ENCODE data around the gene APOA1. TPM values are rescaled to one million over a fixed set of nuclear protein-coding genes. Genes with fewer than 3 reads are reported as not detected.

Gene APOA1
- total and polyA plus RNA-seq, 10 of the 15 experiments (the other 5 are each of a cell fraction or from before 2014, with no cell fraction given) = 0.10 to 2.4 (median 0.24) TPM; not detected in 3

DNA sequence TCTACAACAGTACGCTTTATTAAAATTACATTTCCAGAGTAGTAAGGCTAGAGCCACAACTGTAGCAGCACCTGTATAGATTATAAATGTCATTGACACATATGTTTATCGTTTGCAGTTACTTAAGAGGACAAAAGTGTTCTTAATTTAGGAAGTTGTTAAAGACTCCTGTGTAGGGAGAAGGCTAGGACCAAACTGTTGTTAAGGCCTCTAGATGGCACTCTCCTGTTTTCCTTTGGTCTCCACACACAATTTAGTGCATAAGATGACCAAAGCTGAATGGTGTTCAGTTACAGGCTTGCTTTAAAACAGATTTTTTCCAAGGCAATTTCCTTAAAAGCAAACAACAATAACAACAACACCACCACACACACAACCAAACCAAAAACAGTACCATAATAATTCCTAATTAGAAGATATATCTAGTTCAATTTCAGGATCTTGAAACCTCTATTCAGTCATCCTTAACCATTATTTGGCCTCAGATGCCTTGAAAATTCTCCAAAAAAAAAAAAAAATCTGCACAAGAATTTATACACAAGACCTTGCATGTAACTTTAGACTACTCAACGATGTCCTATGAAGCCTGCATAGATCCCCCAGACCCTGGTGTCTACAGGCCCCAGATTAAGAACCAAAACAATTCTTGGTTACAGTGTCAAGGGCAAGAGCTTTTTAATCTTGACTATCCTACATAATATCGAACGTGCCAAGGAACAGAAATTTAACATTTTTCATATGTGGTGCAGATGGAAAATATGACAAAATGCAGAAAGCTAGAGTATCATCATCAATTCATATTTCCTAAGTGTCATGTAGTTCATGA is 42.6 kb upstream of the APOA1 start (continued):
- no peak for TF ChIP-seq NR2C2 (IDR thresholded peaks at IDR 0.05; ENCODE audit: borderline replicate concordance, control insufficient read depth, insufficient read length, low read depth)
- no peak for TF ChIP-seq CHD4 (IDR thresholded peaks at IDR 0.05)
- TF ChIP-seq NFIC (IDR thresholded peaks at IDR 0.05; ENCODE audit: low read depth, low read length) = no peak
- no peak for TF ChIP-seq KLF5 (IDR thresholded peaks at IDR 0.05; ENCODE audit: partially characterized antibody)
- TF ChIP-seq, protein P1, sequence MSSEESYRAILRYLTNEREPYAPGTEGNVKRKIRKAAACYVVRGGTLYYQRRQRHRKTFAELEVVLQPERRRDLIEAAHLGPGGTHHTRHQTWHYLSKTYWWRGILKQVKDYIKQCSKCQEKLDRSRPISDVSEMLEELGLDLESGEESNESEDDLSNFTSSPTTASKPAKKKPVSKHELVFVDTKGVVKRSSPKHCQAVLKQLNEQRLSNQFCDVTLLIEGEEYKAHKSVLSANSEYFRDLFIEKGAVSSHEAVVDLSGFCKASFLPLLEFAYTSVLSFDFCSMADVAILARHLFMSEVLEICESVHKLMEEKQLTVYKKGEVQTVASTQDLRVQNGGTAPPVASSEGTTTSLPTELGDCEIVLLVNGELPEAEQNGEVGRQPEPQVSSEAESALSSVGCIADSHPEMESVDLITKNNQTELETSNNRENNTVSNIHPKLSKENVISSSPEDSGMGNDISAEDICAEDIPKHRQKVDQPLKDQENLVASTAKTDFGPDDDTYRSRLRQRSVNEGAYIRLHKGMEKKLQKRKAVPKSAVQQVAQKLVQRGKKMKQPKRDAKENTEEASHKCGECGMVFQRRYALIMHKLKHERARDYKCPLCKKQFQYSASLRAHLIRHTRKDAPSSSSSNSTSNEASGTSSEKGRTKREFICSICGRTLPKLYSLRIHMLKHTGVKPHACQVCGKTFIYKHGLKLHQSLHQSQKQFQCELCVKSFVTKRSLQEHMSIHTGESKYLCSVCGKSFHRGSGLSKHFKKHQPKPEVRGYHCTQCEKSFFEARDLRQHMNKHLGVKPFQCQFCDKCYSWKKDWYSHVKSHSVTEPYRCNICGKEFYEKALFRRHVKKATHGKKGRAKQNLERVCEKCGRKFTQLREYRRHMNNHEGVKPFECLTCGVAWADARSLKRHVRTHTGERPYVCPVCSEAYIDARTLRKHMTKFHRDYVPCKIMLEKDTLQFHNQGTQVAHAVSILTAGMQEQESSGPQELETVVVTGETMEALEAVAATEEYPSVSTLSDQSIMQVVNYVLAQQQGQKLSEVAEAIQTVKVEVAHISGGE (CRISPR knock-in tag; IDR thresholded peaks at IDR 0.05) = no peak
- TF ChIP-seq ATF2 (IDR thresholded peaks at IDR 0.05; ENCODE audit: low read length) = no peak
- no peak for TF ChIP-seq NR2C1 (IDR thresholded peaks at IDR 0.05)
- TF ChIP-seq RBBP5 (conservative IDR thresholded peaks at IDR 0.05) = no peak
- no peak for TF ChIP-seq HDAC2 (IDR thresholded peaks at IDR 0.05)
- TF ChIP-seq HDGF (IDR thresholded peaks at IDR 0.05) = no peak
- no peak for TF ChIP-seq ZBTB4 (CRISPR knock-in tag; IDR thresholded peaks at IDR 0.05)
- TF ChIP-seq MTA2 (IDR thresholded peaks at IDR 0.05; ENCODE audit: low read depth) = no peak
- TF ChIP-seq POU2F2 (IDR thresholded peaks at IDR 0.05; ENCODE audit: borderline replicate concordance, low read depth, low read length) = no peak
- no peak for TF ChIP-seq HDAC6 (IDR thresholded peaks at IDR 0.05; ENCODE audit: unreplicated experiment)
- no peak for TF ChIP-seq RFX5 (IDR thresholded peaks at IDR 0.05; ENCODE audit: low read depth, low read length)
- TF ChIP-seq TBL1XR1 (IDR thresholded peaks at IDR 0.05; ENCODE audit: low read depth, low read length) = no peak
- TF ChIP-seq STAT3 (IDR thresholded peaks at IDR 0.05; ENCODE audit: low read depth, low read length) = no peak
- TF ChIP-seq E2F8 (IDR thresholded peaks at IDR 0.05; ENCODE audit: low read depth, partially characterized antibody) = no peak
- TF ChIP-seq YY1 (IDR thresholded peaks at IDR 0.05; ENCODE audit: low read depth, low read length) = peak; percentile 25; the same call in 1 of the 2 replicates
- TF ChIP-seq HCFC1 (IDR thresholded peaks at IDR 0.05; ENCODE audit: low read length) = no peak
